ENCODE results near the gene CC2D1B. TPM values are rescaled to one million over a fixed set of nuclear protein-coding genes. Genes with fewer than 3 reads are reported as not detected.

Gene CC2D1B
- total RNA-seq, 2 donors from 2014 or later, result 25.2 to 27.3 TPM

DNA sequence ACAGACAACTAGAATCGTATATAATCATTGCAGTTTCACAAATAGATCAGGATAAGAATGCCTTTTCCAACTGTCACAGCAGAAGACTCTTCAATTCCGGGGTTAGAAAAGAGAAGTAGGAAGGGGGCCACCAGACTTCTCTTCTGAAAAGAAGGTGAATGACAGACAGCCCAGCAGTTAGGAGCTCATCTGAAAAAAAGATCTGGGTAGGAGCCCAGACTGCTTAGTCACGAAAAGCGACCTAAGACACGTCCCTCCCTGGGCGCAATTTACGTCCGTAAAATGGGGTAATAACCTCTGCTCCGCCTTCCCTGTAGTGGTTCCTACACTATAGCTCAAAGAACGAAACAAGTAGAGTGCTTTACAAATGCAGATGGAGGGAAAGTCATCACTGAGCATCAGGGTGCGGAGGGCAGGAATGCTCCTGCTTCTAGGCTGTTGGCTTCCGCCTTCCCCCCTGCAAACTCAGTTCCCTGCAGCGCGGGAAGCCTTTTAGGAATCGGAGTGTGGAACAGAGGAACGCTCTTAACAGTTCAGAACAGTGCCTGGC is 37.6 kb upstream of the CC2D1B start:
- intact Hi-C loops (cut with DNase I), result no loop called here
- H3K27ac ChIP-seq, result peak overlapping the region; percentile 92
- H3K4me3 ChIP-seq, result peak overlapping the region; percentile 81
- H3K9me3 ChIP-seq, result no peaks in the 10 kb centered on the region
- H3K4me1 ChIP-seq, result peaks cover 4% of the 10 kb centered on the region
- H3K9ac ChIP-seq (ENCODE audit: low read depth in 2 of 2, low read length in 2 of 2), result peak overlapping the region; percentile 45 to 97
- TF ChIP-seq, protein P1, sequence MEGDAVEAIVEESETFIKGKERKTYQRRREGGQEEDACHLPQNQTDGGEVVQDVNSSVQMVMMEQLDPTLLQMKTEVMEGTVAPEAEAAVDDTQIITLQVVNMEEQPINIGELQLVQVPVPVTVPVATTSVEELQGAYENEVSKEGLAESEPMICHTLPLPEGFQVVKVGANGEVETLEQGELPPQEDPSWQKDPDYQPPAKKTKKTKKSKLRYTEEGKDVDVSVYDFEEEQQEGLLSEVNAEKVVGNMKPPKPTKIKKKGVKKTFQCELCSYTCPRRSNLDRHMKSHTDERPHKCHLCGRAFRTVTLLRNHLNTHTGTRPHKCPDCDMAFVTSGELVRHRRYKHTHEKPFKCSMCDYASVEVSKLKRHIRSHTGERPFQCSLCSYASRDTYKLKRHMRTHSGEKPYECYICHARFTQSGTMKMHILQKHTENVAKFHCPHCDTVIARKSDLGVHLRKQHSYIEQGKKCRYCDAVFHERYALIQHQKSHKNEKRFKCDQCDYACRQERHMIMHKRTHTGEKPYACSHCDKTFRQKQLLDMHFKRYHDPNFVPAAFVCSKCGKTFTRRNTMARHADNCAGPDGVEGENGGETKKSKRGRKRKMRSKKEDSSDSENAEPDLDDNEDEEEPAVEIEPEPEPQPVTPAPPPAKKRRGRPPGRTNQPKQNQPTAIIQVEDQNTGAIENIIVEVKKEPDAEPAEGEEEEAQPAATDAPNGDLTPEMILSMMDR (IDR thresholded peaks at IDR 0.05), result no peak
- no peaks in the 10 kb centered on the region for H3K36me3 ChIP-seq
- DNase-seq, result peak; percentile 61
- no peaks in the 10 kb centered on the region for H3K27me3 ChIP-seq

DNA sequence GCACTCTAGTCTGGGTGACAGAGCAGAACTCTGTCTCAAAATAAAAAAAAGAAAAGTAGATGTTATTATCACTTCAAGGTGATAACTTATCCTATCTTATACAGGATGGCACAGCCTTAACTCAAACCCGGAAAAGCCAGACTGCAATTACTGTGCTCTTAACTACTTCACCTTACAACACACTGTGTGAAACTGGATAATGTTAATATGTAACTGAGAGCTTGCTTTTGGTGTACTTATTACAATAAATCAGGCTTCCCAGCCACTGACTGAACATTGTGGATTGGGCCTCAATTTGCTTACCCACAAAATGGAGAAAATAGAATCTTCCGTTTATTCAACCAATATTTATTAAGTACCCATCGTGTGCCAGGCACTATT is 36.8 kb upstream of the CC2D1B start:
- TF ChIP-seq, protein P1 (IDR thresholded peaks at IDR 0.05), result no peak
- Histone ChIP-seq H3K9me3 (no peaks in the 10 kb centered on the region), H3K27me3 (no peaks in the 10 kb centered on the region), H3K9ac (ENCODE audit: low read depth in 2 of 2, low read length in 2 of 2) (peak overlapping the region in 1 of 2 donors; percentile 40), H3K4me3 (no peak overlapping the region), H3K36me3 (no peaks in the 10 kb centered on the region), H3K27ac (peak overlapping the region; percentile 92), H3K4me1 (peaks cover 4% of the 10 kb centered on the region)
- peak; percentile 33 for DNase-seq
- intact Hi-C loops (cut with DNase I), result no loop called here

DNA sequence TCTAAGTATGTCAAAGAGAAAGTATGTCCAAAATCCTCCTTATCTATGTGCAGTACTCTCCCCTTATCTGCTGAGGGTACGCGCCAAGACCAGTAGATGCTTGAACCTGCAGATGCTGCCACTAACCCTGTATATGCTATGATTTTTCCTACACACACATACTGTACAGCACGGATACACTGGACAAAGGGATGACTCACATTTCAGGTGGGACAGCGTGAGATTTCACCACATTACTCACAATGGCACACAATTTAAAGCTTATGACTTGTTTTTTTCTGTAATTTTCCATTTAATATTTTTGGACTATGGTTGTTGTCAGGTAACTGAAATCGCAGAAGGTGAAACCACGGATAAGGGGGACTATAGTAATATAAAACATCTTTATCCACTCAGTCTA is 34.1 kb upstream of the CC2D1B start:
- Histone ChIP-seq H3K4me1 (no peaks in the 10 kb centered on the region), H3K9ac (ENCODE audit: low read depth in 2 of 2, low read length in 2 of 2) (no peak overlapping the region), H3K27ac (no peak overlapping the region), H3K36me3 (no peaks in the 10 kb centered on the region), H3K27me3 (no peaks in the 10 kb centered on the region), H3K9me3 (no peaks in the 10 kb centered on the region), H3K4me3 (no peak overlapping the region)
- intact Hi-C loops (cut with DNase I), result no loop called here
- TF ChIP-seq, protein P1 (IDR thresholded peaks at IDR 0.05), result no peak
- no peak for DNase-seq

DNA sequence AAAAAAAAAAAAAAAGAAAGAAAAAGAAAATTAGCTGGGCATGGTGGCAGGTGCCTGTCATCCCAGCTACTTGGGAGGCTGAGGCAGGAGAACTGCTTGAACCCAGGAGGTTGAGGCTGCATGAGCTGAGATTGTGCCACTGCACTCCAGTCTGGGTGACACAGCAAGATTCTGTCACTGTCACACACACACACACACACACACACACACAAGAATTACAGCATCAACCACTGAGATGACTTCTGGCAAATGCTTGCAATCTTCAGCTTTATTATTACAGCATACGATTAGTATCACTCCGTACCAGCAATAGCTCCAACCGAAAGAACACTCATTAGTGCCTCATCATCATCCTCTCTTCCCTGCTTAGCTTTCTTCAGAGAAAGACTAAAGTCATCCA is 33.6 kb upstream of the CC2D1B start:
- no peak overlapping the region for H3K27ac ChIP-seq
- H3K36me3 ChIP-seq, result no peaks in the 10 kb centered on the region
- TF ChIP-seq, protein P1 (IDR thresholded peaks at IDR 0.05), result no peak
- H3K4me1 ChIP-seq, result no peaks in the 10 kb centered on the region
- H3K9me3 ChIP-seq, result no peaks in the 10 kb centered on the region
- no peak for DNase-seq
- no peak overlapping the region for H3K9ac ChIP-seq (ENCODE audit: low read depth in 2 of 2, low read length in 2 of 2)
- no peak overlapping the region for H3K4me3 ChIP-seq
- intact Hi-C loops (cut with DNase I), result no loop called here
- no peaks in the 10 kb centered on the region for H3K27me3 ChIP-seq

DNA sequence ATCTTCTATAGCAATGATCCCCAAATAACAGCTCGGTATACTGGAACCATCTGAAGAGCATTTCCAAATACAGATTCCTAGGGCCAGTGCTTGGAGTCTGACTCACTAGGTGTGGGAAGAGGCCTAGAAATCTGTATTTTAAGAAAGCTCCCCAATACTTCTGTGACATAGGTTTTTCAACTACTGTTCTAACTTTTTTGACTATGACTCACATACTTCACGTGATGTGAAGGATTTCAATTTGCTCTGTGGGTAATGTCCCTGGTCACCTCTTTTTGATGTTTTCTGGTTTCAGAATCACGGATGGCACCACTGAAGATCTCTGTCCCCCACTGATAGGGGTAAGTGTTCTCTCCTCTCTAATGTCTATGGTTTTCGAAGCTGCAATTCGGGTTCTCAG is 27.2 kb upstream of the CC2D1B start:
- intact Hi-C loops (cut with DNase I), result no loop called here

More for the DNA sequence above, 27.2 kb upstream of the CC2D1B start:
- H3K36me3 ChIP-seq, result no peaks in the 10 kb centered on the region
- H3K4me3 ChIP-seq, result no peak overlapping the region
- no peak for DNase-seq
- H3K27ac ChIP-seq, result no peak overlapping the region
- H3K27me3 ChIP-seq, result no peaks in the 10 kb centered on the region
- no peaks in the 10 kb centered on the region for H3K9me3 ChIP-seq
- TF ChIP-seq, protein P1 (IDR thresholded peaks at IDR 0.05), result no peak
- no peak overlapping the region for H3K9ac ChIP-seq (ENCODE audit: low read depth in 2 of 2, low read length in 2 of 2)
- no peaks in the 10 kb centered on the region for H3K4me1 ChIP-seq

Data from colonic mucosa (tissue), 4 donors.